Heart left ventricle (tissue), 13 donors: ENCODE data around the gene PAX5.

Experiments
- CTCF ChIP-seq, 12 donors: fragments of 200-600 bp; sonication (generic) in 4 of 12; IDR thresholded peaks; one replicate each; pipeline versions ENCODE4 v1.5.0 to v1.8.0; 2018 to 2022; ENCODE audit warnings: antibody characterized with exemption in 12 of 12, mild to moderate bottlenecking in 5 of 12
- POLR2A ChIP-seq, 2 donors: fragments of 450-650 bp; IDR thresholded peaks; one replicate each; pipeline ENCODE4 v1.6.1; 2017; ENCODE audit warnings: antibody characterized with exemption in 2 of 2, mild to moderate bottlenecking in 2 of 2, moderate library complexity in 2 of 2
- donor health status: ischemic (EF 13 %, LVEDD 7.1; RV severe dilation, severe dysfunction).
- donor health status: DM: no; HTN: yes; CAD: no.
- donor health status: DM: no; HTN: no; CAD: no.
- donor health status: ischemic (EF 25% LVEDD 6.9; RV normal size, moderate dysfunction).
- donor health status: ischemic (EF 25% LVEDD 5.7; RV mildly dilated, moderate dysfunction).
- donor health status: ischemic (EF 35%, LVEDD 5.7; RV mildly dilated, moderate dysfunction).
- donor health status: nonischemic (EF 11% LVEDD 7.7; RV severe dilation, severe dysfunction).
- donor health status: DM: yes; HTN: yes; CAD: no.
- donor health status: PGD.
- donor health status: ischemic (EF 29% LVEDD 5.4; RV normal size, mild dysfunction).
- donor health status: nonischemic (EF 23%, LVEDD 6.1; RV moderate dilation, normal function).

- no peak for TF ChIP-seq CTCF (IDR thresholded peaks at IDR 0.05)
- no peak for TF ChIP-seq POLR2A (IDR thresholded peaks at IDR 0.05)
These were observed 178.4 kb downstream of the PAX5 start for GRCh38 chr9:36855448-36856315.
